ENCODE data around the gene RPS6KA6. TPM values are rescaled to one million over a fixed set of nuclear protein-coding genes. Genes with fewer than 3 reads are reported as not detected.

The RPS6KA6 gene
- total and polyA plus RNA-seq, 2 donors (not counting 1 experiment from before 2014, with no cell fraction given) = 0.37 to 0.59 TPM

DNA sequence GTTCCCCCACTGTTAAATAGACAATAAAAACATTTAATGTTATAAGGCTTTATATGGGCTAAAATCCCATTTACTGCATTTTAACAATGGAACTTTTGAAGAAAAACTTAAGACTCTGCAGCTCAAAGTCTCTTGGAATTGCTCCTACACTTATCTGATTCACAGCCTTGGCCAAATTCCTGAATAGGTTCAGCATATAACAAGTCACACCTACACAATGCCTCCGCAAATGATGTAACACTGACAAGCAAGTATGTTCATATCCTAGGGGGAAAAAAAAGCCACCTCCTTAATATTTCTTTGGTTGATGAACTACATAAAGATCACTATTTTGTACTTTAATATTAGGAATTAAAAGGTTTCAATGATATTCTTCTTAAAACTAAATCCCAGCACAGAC is 34.5 kb downstream of the RPS6KA6 start:
- no peak overlapping the region for H2AFZ ChIP-seq (ENCODE audit: insufficient read depth, low read depth, low read length, poor library complexity, severe bottlenecking)
- H3K9me3 ChIP-seq (ENCODE audit: control extremely low read depth in 1 of 3, control insufficient read depth in 2 of 3, insufficient read depth in 1 of 3, low read length in 2 of 3) = no peaks in the 10 kb centered on the region
- no peak overlapping the region for H3K4me3 ChIP-seq (ENCODE audit: control extremely low read depth in 1 of 5, extremely low read depth in 1 of 5, insufficient read depth in 1 of 5, low read depth in 2 of 5, low read length in 4 of 5)
- H3K36me3 ChIP-seq (replicated peaks in 1 of 2; ENCODE audit: control extremely low read depth in 1 of 2, control insufficient read depth in 1 of 2, extremely low read depth in 1 of 2, insufficient read depth in 2 of 2, low read length in 1 of 2) = no peaks in the 10 kb centered on the region
- no peak overlapping the region for H3K27ac ChIP-seq (ENCODE audit: low read length in 2 of 2)
- H3K9ac ChIP-seq (ENCODE audit: low read length) = no peak overlapping the region
- ChIA-PET CTCF (no interaction called here), POLR2A (no interaction called here)
- Mint-ChIP-seq H3K27ac (no peak overlapping the region), H3K4me3 (no peak overlapping the region), H3K27me3 (no peaks in the 10 kb centered on the region), H3K4me1 (no peaks in the 10 kb centered on the region), H3K9me3 (ENCODE audit: insufficient read depth) (peaks cover 2% of the 10 kb centered on the region)
- ATAC-seq (ENCODE audit: low read depth) (no peak), DNase-seq (no peak)
- WGBS (ENCODE audit: insufficient coverage) = no CpG with 5 or more reads among the region's 1 CpG
- intact Hi-C loops (cut with micrococcal nuclease) = no loop called here
- no peaks in the 10 kb centered on the region for H3K27me3 ChIP-seq (replicated peaks in 1 of 4; ENCODE audit: control extremely low read depth in 1 of 4, control insufficient read depth in 3 of 4, insufficient read depth in 4 of 4, low read length in 3 of 4)
- H4K20me1 ChIP-seq (ENCODE audit: control insufficient read depth, insufficient read depth, low read length, poor library complexity, severe bottlenecking) = no peaks in the 10 kb centered on the region
- H3K79me2 ChIP-seq (ENCODE audit: control insufficient read depth, insufficient read depth, low read length) = no peaks in the 10 kb centered on the region
- no peak for TF ChIP-seq EZH2 (IDR thresholded peaks at IDR 0.05; ENCODE audit: borderline replicate concordance, insufficient read depth, low read depth, low read length, poor library complexity, severe bottlenecking)
- TF ChIP-seq, protein P1, sequence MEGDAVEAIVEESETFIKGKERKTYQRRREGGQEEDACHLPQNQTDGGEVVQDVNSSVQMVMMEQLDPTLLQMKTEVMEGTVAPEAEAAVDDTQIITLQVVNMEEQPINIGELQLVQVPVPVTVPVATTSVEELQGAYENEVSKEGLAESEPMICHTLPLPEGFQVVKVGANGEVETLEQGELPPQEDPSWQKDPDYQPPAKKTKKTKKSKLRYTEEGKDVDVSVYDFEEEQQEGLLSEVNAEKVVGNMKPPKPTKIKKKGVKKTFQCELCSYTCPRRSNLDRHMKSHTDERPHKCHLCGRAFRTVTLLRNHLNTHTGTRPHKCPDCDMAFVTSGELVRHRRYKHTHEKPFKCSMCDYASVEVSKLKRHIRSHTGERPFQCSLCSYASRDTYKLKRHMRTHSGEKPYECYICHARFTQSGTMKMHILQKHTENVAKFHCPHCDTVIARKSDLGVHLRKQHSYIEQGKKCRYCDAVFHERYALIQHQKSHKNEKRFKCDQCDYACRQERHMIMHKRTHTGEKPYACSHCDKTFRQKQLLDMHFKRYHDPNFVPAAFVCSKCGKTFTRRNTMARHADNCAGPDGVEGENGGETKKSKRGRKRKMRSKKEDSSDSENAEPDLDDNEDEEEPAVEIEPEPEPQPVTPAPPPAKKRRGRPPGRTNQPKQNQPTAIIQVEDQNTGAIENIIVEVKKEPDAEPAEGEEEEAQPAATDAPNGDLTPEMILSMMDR (IDR thresholded peaks at IDR 0.05) = no peak
- no peak overlapping the region for H3K4me2 ChIP-seq (replicated peaks; ENCODE audit: low read depth, low read length, poor library complexity, severe bottlenecking)
- no peaks in the 10 kb centered on the region for H3K4me1 ChIP-seq (ENCODE audit: control insufficient read depth in 2 of 2, insufficient read depth in 2 of 2, low read length in 2 of 2)

DNA sequence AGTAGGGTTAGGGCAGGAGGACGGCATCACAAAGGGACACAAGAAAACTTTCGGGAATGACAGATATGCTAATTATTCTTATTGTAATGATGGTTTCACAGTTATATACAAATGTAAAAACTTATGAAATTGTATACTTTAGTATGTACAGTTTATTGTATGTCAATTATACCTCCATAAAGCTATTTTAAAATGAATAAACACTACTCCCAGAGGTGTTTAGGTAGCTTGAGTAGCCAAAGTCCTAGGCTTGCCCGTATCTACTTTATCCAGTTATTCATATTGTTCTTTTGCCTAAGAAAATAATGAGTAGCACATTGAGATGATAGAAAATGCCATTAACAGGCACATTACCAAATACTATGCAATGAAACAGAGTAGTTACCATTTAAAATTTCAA is 43.0 kb downstream of the RPS6KA6 start:
- no peak overlapping the region for H3K4me3 ChIP-seq (ENCODE audit: control extremely low read depth in 1 of 5, extremely low read depth in 1 of 5, insufficient read depth in 1 of 5, low read depth in 2 of 5, low read length in 4 of 5)
- H3K4me2 ChIP-seq (replicated peaks; ENCODE audit: low read depth, low read length, poor library complexity, severe bottlenecking) = no peak overlapping the region
- Mint-ChIP-seq H3K27ac (no peak overlapping the region), H3K27me3 (no peaks in the 10 kb centered on the region), H3K9me3 (ENCODE audit: insufficient read depth) (peaks cover 2% of the 10 kb centered on the region), H3K4me3 (no peak overlapping the region), H3K4me1 (no peaks in the 10 kb centered on the region)
- no peaks in the 10 kb centered on the region for H3K36me3 ChIP-seq (replicated peaks in 1 of 2; ENCODE audit: control extremely low read depth in 1 of 2, control insufficient read depth in 1 of 2, extremely low read depth in 1 of 2, insufficient read depth in 2 of 2, low read length in 1 of 2)
- H3K79me2 ChIP-seq (ENCODE audit: control insufficient read depth, insufficient read depth, low read length) = no peaks in the 10 kb centered on the region
- no CpG with 5 or more reads among the region's 3 CpGs for WGBS (ENCODE audit: insufficient coverage)
- H3K27ac ChIP-seq (ENCODE audit: low read length in 2 of 2) = no peak overlapping the region
- ChIA-PET POLR2A (no interaction called here), CTCF (no interaction called here)
- TF ChIP-seq, protein P1 (IDR thresholded peaks at IDR 0.05) = no peak
- no peak for TF ChIP-seq EZH2 (IDR thresholded peaks at IDR 0.05; ENCODE audit: borderline replicate concordance, insufficient read depth, low read depth, low read length, poor library complexity, severe bottlenecking)
- no peaks in the 10 kb centered on the region for H3K27me3 ChIP-seq (replicated peaks in 1 of 4; ENCODE audit: control extremely low read depth in 1 of 4, control insufficient read depth in 3 of 4, insufficient read depth in 4 of 4, low read length in 3 of 4)
- no peaks in the 10 kb centered on the region for H3K9me3 ChIP-seq (ENCODE audit: control extremely low read depth in 1 of 3, control insufficient read depth in 2 of 3, insufficient read depth in 1 of 3, low read length in 2 of 3)
- H3K4me1 ChIP-seq (ENCODE audit: control insufficient read depth in 2 of 2, insufficient read depth in 2 of 2, low read length in 2 of 2) = no peaks in the 10 kb centered on the region
- H2AFZ ChIP-seq (ENCODE audit: insufficient read depth, low read depth, low read length, poor library complexity, severe bottlenecking) = no peak overlapping the region
- intact Hi-C loops (cut with micrococcal nuclease) = no loop called here
- DNase-seq (no peak), ATAC-seq (ENCODE audit: low read depth) (no peak)
- no peak overlapping the region for H3K9ac ChIP-seq (ENCODE audit: low read length)
- no peaks in the 10 kb centered on the region for H4K20me1 ChIP-seq (ENCODE audit: control insufficient read depth, insufficient read depth, low read length, poor library complexity, severe bottlenecking)

Data from B cell (primary cell).